OCI-LY3 (cell line): Measurements from ENCODE around the gene STK32C.

ENCODE experiments used
- H2AFZ ChIP-seq: fragments of 200-600, 300-600 bp; shearing (Covaris generic); 2 replicates; pipeline ENCODE4 v1.6.0; 2014; ENCODE audit warnings: antibody characterized with exemption, low read depth, low read length
- H3K27ac ChIP-seq: fragments of 200-600, 300-600 bp; sonication (generic); 2 replicates; pipeline ENCODE4 v1.5.1; 2014; ENCODE audit warnings: mild to moderate bottlenecking, low read length, moderate library complexity, mixed read lengths
- H3K27me3 ChIP-seq: fragments of 200-600, 300-600 bp; sonication (generic); 2 replicates; pipeline ENCODE4 v1.6.1; 2014; ENCODE audit warnings: low read depth, low read length, mixed read lengths
- H3K36me3 ChIP-seq: fragments of 200-600, 300-600 bp; sonication (generic); replicated peaks from 2 replicates; pipeline ENCODE3; 2014; ENCODE audit warnings: low read depth, low read length, mixed read lengths
- H3K4me1 ChIP-seq: fragments of 300-600, 200-600 bp; sonication (generic); 2 replicates; pipeline ENCODE4 v1.6.1; 2014; ENCODE audit warnings: low read length, mixed read lengths
- H3K4me2 ChIP-seq: fragments of 200-600, 300-600 bp; sonication (generic); 2 replicates; pipeline ENCODE4 v1.6.1; 2014; ENCODE audit warnings: low read length, mixed read lengths
- H3K4me3 ChIP-seq: fragments of 300-600, 200-600 bp; sonication (generic); 2 replicates; pipeline ENCODE4 v1.5.1; 2014; ENCODE audit warnings: antibody characterized with exemption, mild to moderate bottlenecking, low read length, moderate library complexity
- H3K79me2 ChIP-seq: fragments of 300-600, 200-600 bp; shearing (Covaris generic); 2 replicates; pipeline ENCODE4 v1.6.1; 2014; ENCODE audit warnings: mild to moderate bottlenecking, low read length, mixed read lengths
- H3K9ac ChIP-seq: fragments of 300-600, 200-600 bp; shearing (Covaris generic); 2 replicates; pipeline ENCODE4 v1.6.0; 2014; ENCODE audit warnings: mild to moderate bottlenecking, low read length, moderate library complexity
- H3K9me3 ChIP-seq: fragments of 200-600, 300-600 bp; shearing (Covaris generic); 2 replicates; pipeline ENCODE4 v1.6.1; 2014; ENCODE audit warnings: low read length, mixed read lengths; ENCODE audit not compliant: insufficient read depth
- H4K20me1 ChIP-seq: fragments of 200-600, 300-600 bp; sonication (generic); 2 replicates; pipeline ENCODE4 v1.6.1; 2016; ENCODE audit warnings: low read length, mixed read lengths; ENCODE audit not compliant: insufficient read depth
- CTCF ChIP-seq: fragments of 200-600, 300-600 bp; sonication (generic); IDR thresholded peaks from 2 replicates; pipeline ENCODE4 v1.5.1; 2014; ENCODE audit warnings: antibody characterized with exemption, low read length, low read depth
- EZH2phosphoT487 ChIP-seq: fragments of 200-600 bp; shearing (Covaris generic); IDR thresholded peaks from 2 replicates; pipeline ENCODE4 v1.6.1; 2018; ENCODE audit warnings: antibody characterized with exemption, mixed run types, low read depth

STK32C gene

GRCh38 chr10:132324186-132324585, 16.4 kb upstream of the STK32C start:
- Histone ChIP-seq H3K9me3 (no peaks in the 10 kb centered on the region), H3K79me2 (peaks cover 10% of the 10 kb centered on the region), H3K4me1 (peaks cover 32% of the 10 kb centered on the region), H2AFZ (no peak overlapping the region), H3K4me3 (no peak overlapping the region), H3K9ac (no peak overlapping the region), H4K20me1 (no peaks in the 10 kb centered on the region), H3K27ac (no peak overlapping the region), H3K36me3 (peaks cover 8% of the 10 kb centered on the region), H3K4me2 (no peak overlapping the region), H3K27me3 (peaks cover 4% of the 10 kb centered on the region; the same call in 1 of the 2 replicates)
- no peak for TF ChIP-seq CTCF
- no peak for TF ChIP-seq EZH2phosphoT487

- H3K4me2 ChIP-seq = no peak overlapping the region
- H3K27me3 ChIP-seq = peaks cover 6% of the 10 kb centered on the region; the same call in 1 of the 2 replicates
- no peak for TF ChIP-seq EZH2phosphoT487
- no peak for TF ChIP-seq CTCF
- no peak overlapping the region for H3K4me3 ChIP-seq
- no peak overlapping the region for H3K27ac ChIP-seq
- H2AFZ ChIP-seq = no peak overlapping the region
- H3K36me3 ChIP-seq = peaks cover 6% of the 10 kb centered on the region
- no peaks in the 10 kb centered on the region for H4K20me1 ChIP-seq
- peaks cover 33% of the 10 kb centered on the region for H3K4me1 ChIP-seq
- H3K9ac ChIP-seq = no peak overlapping the region
- H3K79me2 ChIP-seq = peaks cover 2% of the 10 kb centered on the region; the same call in 1 of the 2 replicates
- no peaks in the 10 kb centered on the region for H3K9me3 ChIP-seq
These were observed 14.9 kb upstream of the STK32C start for GRCh38 chr10:132322586-132323048.

- Histone ChIP-seq H3K36me3 (peaks cover 4% of the 10 kb centered on the region), H3K27me3 (peaks cover 6% of the 10 kb centered on the region; the same call in 1 of the 2 replicates), H3K4me2 (no peak overlapping the region), H3K27ac (no peak overlapping the region), H3K4me1 (peaks cover 28% of the 10 kb centered on the region), H3K4me3 (no peak overlapping the region), H2AFZ (no peak overlapping the region), H4K20me1 (no peaks in the 10 kb centered on the region), H3K9me3 (no peaks in the 10 kb centered on the region), H3K79me2 (peaks cover 2% of the 10 kb centered on the region; the same call in 1 of the 2 replicates), H3K9ac (no peak overlapping the region)
- TF ChIP-seq CTCF (no peak), EZH2phosphoT487 (no peak)
These were observed 14.0 kb upstream of the STK32C start for GRCh38 chr10:132321726-132322125.

- peak overlapping the region; percentile 57 for H3K4me3 ChIP-seq
- TF ChIP-seq EZH2phosphoT487 = no peak
- no peak for TF ChIP-seq CTCF
- no peaks in the 10 kb centered on the region for H3K36me3 ChIP-seq
- no peaks in the 10 kb centered on the region for H4K20me1 ChIP-seq
- no peaks in the 10 kb centered on the region for H3K79me2 ChIP-seq
- H3K27ac ChIP-seq = peak overlapping the region; percentile 47
- H3K4me1 ChIP-seq = peaks cover 20% of the 10 kb centered on the region
- peak overlapping the region; percentile 44; the same call in 1 of the 2 replicates for H3K9ac ChIP-seq
- no peaks in the 10 kb centered on the region for H3K9me3 ChIP-seq
- H2AFZ ChIP-seq = no peak overlapping the region
- H3K27me3 ChIP-seq = peaks cover 6% of the 10 kb centered on the region; the same call in 1 of the 2 replicates
- peak overlapping the region; percentile 89 for H3K4me2 ChIP-seq
These were observed 13.1 kb upstream of the STK32C start for GRCh38 chr10:132320654-132321469.
